K562 treated with DMSO at 1 percent for 4 hours (cell line): ENCODE data around the gene SEC24D. TPM values are rescaled to one million over a fixed set of nuclear protein-coding genes. Genes with fewer than 3 reads are reported as not detected.

Source experiments
- total RNA-seq: library from RNA; unstranded; fragments of 300-600 nt; gene quantifications from 2 replicates; pipeline ENCODE4 v1.2.3, GENCODE V29; 2022; ENCODE audit not compliant: insufficient read depth

SEC24D gene
- 24.7 and 28.3 TPM in 2 replicates for total RNA-seq

DNA sequence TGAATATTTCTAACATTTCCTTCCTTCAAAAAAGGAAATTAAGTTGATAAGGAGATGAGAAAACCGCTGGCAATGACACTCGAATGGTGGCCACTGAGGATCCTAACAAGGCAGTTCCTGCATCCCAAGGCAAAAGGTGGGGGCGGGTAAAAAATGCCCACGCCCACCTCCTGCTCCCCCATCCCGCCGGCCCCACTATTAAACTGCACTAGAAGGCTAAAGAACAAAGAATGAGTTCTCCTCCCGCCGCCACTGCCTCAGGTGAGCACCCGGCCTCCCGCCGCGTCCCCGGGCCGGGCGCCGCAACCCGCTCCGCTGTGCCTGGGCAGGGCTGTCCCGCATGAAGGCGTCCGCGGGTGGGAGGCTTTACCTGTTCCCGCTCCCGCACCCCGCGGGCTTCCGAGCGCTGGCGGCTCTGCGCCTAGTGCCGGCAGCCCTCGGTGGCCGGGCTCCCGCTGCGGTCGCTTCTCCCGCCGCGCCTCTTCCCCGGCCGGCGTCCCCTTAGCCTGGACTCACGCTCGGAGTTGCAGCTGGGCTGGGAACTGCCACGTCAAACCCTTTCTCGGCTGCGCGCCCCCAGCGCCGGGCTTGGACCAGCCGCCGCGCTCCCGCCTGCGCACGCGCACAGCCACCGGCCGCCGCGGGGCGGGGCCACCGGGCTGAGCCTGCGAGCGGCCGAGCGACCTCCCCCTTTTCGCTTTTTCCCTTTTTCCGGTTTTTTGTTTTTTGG is at the start of gene SEC24D:
TSS of gene SEC24D (minus strand) at position 556 of the 730 bp plus-strand sequence. CDS start 2,430 bp downstream, outside the sequence.

GRCh38 chr4:118684873-118685811 is 150.8 kb downstream of the SEC24D start, which contains the start of gene METTL14:
TSS of gene METTL14 (plus strand) at chr4:118685392. CDS start at chr4:118685535, 143 bp downstream.

Other genes starting within 250 kb of the SEC24D start
- gene METTL14, start 150.7 kb downstream of the SEC24D start, total RNA-seq, result 5.6 and 10.6 TPM in 2 replicates
- not detected in 2 replicates for gene SYNPO2, start 52.7 kb upstream of the SEC24D start, total RNA-seq